ENCODE results near the gene WNT5A.

The WNT5A gene

DNA sequence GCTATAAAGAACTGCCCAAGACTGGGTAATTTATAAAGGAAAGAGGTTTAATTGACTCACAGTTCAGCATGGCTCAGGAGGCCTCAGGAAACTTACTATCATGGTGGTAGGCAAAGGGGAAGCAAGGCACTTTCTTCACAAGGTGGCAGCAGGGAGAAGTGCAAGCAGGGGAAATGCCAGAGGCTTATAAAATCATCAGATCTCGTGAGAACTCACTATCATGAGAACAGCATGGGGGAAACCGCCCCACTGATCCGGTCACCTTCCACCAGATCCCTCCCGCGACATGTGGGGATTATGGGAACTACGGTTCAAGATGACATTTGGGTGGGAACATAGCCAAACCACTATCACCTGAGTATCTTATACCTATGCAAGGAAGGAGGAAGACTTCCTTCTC is 18.0 kb upstream of the WNT5A start:
- peak; percentile 47 for DNase-seq

DNA sequence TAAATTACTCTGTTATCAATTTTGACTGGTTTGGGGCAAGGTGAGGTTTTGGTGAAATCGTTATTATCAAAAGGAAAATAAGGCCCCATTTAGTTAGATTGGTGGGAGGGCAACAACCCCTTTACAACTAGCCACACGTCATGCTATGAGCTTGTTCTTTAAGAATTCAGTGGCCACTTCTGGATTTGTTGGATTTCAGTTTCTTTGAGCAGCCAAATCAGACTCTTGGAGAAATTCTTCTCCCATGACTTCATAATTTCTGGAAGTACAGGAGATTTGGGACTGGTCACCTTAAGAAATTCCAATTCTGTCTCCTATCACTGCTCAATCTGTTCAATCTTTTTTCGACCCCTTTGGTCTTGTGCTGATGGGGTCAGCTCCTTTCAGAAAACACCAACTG is 14.8 kb upstream of the WNT5A start:
- DNase-seq, result no peak

DNA sequence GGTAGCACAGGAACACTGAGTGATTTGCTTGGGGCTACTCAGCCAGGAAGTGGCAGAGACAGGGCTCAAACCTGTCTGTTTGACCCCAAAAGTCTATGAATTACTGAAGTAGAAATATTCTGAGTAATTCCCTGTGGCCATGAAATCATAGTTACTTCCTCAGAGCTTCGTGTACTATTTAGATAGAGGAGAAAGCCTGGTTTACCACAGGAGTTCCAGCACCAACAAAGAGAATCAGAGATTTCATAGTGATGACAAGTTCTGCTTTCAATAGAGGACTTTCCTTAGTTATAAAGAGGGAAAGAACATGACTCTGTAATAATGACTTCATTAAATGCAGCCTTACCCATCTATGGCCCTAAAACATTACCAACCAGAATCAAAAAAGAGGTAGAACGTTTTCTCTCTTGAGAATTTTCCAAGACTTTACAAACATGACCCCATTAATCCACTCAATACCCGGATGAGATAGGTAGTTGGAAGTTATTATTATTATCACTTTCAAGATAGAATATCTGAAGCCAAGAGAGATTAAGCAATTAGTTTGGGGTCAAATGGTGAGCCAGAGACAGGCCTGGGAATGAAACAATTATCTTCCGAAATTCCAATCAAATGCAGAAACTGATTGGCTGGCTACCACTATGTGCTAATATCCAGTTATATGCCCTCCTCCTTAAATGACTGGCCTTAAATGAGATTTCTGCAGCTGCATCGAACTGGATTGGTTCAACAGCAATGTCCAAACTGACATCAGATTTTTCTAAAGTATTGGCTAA is 13.6 kb upstream of the WNT5A start:
- DNase-seq, result no peak

DNA sequence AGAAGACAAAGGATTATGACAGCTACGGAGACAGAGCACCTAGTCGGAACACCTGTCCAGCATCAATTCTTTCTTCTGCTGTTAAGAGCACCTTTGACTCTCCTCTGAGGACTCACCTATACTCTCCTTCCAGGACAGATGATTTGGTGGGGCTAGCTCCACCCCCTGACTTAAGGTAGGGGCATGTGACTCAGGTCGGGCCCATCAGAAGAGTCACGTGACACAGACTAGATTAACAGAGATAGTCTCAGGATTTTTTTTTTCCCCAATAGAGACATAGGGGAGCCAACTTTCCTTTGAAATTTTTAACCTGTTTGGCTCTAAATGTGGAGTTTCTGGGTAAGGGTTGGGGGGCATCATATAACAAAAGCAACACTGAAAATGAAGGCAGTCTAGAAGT is 11.4 kb upstream of the WNT5A start:
- DNase-seq, result no peak

DNA sequence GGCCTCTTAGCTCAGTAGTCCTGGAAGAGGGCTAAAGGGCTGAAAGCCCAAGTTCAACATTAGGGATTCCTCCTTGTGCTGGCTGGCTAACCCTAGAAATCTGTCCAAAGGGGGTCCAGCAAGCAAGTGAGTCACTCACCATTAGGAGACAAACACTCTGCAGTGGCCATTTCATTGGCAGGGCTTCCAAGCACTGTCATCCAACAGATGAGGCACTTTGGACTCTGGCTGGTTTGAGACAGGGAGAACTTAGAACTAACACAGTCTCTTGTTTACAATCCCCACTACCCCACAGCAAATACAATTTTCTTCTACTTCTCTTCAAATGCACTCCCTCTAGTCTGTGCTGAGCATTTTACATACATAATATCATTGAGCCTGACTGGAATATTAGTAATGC is 10.1 kb upstream of the WNT5A start:
- DNase-seq, result no peak

DNA sequence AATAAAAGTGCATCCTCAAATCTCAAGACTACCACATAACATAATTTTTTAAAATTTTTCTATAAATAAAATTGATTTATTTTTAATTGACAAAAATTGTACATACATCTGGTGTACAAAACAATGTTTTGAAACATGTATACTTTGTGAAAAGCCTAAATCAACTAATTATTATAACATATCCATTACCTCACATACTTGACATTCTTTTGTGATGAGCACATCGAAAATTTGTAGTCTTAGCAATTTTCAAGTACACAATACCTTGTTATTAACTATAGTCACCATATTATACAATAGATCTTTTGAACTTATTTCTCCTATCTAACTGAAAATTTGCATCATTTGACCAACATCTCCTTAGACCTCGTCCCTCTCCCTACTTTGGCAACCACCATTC is 7.9 kb upstream of the WNT5A start:
- no peak for DNase-seq

DNA sequence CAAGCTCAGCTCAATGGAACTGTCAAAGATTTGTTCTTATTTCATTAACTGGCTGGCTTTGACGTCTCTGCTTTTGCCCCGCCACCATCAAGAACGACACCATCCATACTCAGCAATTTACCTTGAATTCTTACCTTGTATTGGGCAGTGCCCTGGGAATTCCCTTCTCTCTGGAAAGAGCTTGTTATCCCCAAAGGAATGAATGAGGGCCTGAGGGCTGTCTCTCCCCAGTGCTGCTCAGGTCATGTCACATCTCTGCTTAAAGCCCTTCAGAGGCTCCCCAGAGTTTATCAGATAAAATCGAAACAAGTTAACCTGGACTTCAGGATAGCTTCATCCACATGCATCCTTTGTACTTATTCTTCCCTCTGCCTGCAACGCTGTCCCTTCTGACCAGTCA is 5.9 kb upstream of the WNT5A start:
- DNase-seq, result no peak

DNA sequence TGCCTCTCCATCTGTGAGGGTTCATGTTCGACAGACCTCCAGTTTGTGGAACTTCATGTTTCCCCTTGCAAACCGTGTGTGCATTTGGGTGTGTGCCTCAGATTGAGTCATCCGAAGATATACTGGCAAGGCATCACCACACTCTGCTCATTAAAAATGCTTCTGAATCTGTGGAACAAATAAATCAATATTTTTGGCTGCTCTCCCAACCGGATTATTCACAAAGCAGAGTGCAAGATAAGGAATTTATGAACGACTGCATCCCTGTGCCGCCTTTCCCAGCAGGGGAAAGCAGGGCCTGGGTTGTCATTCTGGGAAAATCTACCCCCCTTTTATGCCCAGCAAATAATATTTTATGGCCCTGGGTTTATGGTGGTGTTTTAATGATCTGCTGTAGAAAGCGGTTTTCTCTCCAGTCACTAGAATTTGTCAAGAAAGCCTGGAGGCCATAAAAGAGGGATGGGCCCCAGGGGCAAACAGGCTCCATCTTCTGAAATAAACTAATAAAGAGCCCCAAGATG is 4.2 kb upstream of the WNT5A start:
- DNase-seq, result peak; percentile 89

DNA sequence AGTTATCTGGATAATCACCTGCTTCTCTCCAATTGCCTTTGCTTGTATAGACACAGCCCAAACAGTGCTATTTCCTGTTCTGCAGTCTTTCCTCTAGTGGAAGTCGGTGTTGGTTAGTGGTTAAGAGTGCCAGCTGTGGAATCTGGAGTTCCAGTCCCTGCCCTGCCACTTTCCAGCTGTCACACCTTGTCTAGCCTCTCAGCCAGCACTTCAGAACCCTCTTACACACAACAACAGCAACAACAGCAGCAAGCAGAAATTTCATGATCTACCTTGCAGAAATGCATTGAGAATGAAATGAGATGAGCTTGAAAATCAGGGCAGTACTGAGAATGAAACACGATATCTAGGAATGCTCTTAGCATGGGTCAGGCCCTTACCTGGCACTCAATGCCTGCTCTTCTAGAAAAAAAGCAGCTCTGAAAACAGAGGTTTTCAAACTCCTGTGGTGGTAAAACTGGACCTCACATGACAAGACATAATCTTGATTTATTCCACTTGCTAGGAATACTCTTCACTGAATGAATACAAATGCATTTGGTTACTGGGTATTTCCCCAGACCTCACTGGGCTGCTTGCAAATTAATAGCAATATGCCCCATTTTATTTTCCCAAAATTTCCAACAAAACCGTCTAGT is 3.3 kb upstream of the WNT5A start:
- no peak for DNase-seq

DNA sequence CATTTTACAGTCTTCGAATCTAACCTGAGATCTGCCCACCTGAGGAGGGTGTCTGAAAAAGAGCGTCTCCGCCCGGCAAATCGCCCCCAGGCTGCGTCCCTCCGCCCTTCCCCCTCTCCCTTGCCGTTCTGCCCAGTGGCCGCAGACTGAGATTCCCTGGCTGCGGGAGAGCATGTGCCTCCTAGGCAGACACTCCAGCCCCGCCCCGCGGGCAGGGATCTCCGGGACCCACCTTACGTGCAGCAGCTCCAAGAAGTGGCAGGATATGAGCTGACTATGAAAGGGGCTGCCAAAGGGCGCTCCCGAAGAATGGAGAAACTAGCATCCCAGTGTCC is 2.7 kb upstream of the WNT5A start:
- no peak for DNase-seq

DNA sequence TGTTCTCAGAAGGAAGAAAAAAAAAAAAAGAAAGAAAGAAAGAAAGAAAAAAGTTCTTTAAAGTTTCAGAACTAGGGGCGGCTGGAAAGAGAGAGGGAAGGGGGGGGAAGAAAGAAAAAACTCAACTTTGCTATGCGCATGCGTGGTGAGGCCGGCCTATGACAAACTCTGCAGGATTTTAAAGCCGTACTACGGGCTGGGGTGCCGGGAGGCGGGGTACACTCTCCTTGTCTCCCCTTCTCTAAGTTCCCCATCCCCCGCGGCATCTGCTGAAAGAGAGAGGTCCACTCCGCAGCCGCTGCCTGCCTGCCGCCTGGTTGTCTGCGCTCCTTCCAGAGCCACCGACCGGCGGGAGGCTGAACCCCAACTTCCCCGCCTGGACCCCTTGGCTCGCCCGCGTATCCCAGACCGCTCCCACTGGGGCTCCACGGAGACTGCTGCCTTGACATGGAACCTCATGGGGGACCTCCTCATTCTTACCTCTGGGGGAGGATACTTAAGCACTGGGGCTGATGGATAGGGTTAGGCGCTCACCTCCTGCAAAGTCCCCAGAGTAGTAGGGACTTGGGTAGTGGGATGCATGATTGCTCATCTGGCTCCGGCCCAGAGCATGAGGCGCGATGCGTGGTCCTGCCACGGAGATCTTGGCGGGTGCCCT is 1.4 kb upstream of the WNT5A start:
- peak; percentile 60 for DNase-seq

DNA sequence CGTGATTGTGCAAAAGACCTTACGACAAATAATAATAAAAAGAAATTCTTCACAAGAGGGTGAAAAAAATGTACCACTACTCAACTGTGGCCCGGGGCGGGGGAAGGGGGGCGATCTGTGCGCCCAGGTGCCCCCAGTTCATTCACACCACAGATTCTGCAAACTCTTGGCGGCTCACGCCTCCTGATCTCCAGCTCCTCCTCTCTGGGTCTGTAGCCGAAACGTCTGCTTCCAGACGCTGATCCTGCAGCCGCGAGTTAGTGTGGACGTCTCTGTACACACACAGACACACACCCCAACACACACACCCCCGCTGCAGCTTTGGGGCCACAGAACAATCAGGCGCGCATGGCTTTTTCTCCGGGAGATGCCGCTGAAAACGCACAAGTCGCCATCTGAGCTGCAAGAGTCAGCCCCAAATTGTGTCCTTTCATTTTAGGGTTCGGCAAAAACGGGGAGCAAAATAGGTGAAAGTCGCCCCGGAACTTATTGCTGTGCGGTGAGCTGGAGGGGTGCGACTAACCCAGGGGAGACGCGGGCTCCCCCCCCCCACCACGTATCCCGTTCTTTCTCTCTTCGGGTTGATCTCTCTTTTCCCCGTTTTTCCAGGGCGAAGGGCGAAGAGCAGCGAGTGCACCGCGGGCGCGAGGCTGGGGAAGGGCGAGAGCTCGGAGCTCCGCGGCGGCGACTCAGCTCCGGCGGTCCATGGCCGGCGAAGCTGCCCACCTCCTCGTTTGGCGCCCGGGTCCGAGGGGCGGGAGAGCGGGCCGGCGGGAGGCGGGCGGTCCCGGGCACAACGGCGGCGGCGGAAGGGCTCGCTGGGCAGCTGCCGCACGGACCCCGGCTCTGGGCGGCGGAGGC is 505 bp upstream of the WNT5A start:
- peak; percentile 75 for DNase-seq

DNA sequence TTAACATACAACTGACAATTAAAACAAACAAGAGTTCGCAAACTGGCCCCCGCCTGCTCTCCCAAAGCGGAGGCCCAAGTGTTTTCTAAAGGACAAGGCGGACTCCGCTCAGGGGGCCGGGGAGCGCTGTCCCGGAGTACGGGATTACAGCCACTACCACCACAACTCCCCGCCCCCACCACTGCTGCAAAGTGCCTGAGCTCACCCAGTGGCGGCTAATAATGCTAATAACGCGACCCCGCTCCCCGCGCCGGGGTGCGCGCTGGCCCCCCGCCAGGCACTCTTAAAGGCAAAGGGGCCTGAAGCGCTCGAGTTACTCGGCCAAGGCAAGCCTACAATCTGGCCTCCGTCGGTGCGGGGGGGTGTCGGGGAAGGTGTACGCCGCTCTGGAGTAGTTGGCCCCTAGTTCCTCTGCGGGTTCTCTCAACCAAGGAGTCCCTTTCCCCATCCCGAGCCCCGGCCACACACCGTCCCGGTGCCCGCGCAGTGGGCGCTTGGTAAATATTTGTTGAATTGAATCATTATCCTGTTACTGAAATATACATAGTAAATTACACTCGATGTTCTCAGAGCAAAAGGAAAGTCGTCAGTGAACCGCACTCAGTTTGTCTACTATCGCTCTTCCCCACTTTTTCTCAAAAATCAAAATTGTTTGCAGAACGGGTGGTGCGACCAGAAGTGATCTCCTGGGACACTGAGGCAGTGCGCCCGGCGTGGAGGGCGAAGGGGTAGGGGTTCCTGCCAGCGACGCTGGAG is 827 bp downstream of the WNT5A start:
- DNase-seq, result peak; percentile 65

DNA sequence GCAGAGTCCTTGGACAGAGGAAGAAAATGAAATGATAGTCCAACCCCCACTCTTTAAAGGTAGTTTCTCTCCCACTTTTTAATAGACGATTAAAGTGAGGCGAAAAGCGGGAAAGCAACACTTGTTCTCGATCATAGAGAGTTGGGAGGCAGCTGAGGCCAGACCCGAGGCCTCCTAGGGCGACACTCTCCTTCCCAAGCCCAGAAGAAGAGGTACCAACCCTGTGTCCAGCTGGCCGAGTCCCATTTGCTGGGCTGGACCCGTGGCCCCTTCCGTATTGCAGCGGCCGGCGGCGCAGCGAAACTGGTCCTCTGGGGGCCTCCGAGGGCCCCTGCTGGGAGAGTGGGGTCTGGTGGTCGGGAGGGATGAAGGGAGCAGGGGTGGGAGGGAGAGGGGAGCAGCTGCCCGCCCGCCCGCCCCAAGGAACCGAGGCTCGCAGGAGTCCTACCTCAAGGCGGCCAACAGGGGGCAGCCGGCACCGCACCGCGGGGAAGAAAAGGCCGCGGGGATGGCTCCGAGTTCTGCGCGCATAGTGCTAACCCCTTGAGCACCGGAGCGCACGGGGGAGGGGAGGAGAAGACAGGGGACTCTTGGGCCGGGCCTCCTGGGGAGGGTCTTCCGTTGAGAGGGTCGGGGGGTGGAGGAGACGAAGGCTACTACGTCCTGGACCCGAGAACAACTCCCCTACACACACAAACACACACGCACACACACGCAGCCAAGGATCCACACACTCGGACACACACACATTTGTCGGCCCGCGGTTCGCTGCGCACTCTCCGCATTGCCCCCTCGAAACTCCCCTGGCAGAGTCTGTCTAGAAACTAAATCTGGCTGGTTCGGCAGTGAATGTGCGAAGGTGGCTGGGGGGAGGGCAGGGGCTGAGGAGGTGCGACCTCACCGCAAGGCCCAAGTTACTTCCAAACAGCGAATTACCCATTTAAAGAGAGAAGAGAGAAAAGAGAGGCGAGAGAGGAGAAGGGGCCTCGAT is 2.0 kb downstream of the WNT5A start:
- peak; percentile 57 for DNase-seq

DNA sequence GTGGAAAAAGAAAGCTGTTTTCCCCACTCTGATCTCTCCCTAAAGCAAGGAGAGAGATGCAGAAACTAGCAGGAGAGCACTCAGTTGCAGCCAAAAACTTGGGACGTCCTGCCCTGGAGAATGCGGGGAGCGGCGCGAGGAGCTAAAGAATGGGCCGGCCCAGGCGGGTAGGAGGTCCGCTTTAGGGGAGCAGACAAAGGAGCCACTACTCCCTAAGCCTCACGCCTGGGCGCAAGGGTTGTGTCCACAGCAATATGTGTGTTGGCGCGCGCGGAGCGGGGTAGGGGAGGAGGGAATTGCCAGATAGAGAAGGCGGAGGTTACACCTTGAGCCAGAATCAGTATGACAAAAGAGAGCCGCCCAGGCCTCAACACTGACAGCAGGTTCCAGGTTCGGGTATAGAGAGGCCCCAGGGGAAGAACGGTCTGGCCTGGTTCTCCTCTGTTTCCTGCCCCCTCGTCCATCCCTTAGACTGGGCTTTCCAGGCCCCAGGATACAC is 2.9 kb downstream of the WNT5A start:
- no peak for DNase-seq

DNA sequence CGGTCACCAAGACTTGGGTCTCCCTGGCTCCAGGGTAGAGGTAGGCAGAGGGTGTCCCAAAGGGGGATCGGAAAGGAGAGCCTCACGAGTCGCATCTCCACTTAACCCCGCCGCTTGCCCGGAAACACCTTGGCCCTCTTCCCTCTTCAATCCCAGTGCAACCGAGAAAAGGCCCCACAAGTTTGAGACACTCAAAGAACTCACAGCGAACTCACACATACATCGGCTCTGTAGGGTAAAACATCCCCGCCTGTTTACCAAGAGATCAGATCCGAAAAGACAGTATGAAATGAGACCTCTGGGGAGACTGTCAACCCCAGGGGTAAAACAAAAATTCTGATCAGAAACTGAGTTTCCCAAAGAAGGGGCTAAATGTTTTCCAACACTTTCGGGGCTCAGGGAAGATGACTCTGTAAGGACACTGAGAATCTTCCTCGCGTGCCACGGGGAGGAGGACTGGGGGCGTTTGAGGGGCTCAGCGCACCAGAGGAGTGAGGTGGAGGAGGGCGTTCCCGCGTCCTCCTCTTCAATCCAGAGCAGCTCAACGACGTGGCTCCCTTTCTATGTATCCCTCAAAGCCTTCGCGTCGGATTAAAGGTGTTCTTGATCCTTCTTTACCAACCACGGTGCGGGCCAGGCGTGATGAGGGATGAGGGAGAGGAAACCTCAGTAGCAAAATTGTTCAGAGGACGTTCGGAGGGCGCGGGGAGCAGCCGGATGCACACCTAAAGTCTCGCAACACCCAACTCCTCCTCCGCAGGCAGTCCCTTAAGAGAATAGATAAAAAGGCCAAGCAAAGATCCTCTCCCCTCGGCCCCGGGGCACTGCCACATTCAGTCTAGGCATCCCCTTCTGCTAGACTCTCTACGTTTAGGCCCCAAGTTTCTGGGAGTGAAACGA is 3.7 kb downstream of the WNT5A start:
- DNase-seq, result no peak

DNA sequence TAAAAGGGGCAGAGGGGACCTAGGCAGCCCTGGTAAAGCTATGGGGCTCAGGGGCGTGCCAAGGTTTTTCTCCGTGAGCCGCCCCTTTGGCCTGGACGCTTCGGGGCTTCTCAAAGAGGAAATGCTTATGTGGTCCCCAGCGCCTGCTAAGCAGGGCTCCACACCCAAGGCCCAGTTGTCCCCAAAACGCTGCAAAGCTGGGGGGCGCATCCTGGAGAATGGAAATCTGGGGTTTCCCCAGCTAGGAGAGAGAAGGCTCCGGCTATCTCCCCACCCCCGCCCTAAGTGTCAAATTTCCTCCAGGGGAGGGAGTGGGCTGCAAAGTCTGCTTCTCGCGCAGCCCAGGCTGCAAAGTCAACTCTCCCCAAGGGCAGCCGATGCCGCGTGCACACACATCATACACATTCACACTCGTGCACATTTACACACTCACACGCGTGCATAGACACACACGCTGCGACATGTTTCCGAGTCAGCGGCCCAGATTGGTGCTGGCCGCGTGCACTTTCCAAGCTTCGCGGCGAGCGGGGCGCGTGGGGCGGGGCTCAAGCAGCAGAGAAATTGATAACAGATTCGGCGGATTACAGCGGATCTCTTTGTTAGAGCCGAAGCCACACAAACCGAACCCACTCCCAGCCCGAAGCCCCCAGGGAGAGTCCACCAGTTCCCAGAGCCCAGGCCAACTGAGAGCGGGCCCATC is 4.5 kb downstream of the WNT5A start:
- DNase-seq, result no peak

DNA sequence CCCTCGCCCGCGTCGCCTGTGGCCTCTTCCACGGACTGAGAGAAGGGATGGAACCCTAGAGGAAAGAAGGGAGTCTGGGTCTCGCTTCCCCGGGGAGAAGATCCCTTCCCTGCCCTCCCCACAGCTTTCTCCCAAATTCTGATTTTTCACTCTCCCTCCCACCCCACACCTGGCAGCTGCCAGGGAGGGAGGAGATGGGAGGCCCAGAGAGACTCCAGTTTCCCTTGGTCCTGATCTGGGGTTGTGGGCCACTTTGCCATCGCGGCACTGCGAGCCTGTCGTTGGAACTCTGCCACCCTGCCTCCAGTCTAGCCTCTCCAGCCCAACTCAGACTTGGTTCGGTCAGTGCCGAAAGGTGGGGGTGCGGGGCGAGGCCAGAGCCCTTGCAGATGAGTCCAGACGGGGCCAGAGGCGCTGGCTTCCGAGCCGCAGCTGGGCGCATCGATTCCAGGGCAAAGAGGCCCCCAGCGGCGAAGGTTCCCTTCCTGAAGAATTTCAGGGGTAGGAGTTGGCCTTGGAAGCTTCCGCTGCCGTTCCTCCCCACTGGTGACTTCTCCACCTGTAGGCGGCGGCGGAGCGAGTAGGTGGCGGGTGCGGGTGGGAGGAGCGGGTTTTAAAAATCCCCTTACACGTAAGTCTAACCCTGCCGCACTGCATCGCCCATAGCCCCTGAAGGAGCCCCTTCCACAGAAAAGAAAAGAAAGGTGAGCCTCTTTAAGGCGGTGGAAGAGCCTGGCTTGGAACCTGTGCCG is 5.2 kb downstream of the WNT5A start:
- no peak for DNase-seq
